Measurements from ENCODE around the gene CCDC71L.

CCDC71L gene

GRCh38 chr7:106613848-106614560 is 47.0 kb downstream of the CCDC71L start:
- Histone ChIP-seq H4K20me1 (ENCODE audit: insufficient read depth) (no peaks in the 10 kb centered on the region), H3K79me2 (ENCODE audit: insufficient read depth, low read depth) (no peaks in the 10 kb centered on the region), H3K4me3 (IDR thresholded peaks at IDR 0.05; ENCODE audit: insufficient read depth, low read depth, low read length) (no peak overlapping the region), H3K27me3 (ENCODE audit: insufficient read depth, low read depth) (no peaks in the 10 kb centered on the region), H3K4me2 (no peak overlapping the region), H3K36me3 (ENCODE audit: insufficient read depth) (no peaks in the 10 kb centered on the region), H2AFZ (ENCODE audit: low read depth) (no peak overlapping the region), H3K9ac (no peak overlapping the region), H3K27ac (no peak overlapping the region), H3K4me1 (ENCODE audit: low read depth, poor library complexity, severe bottlenecking) (peaks cover 34% of the 10 kb centered on the region)
- TF ChIP-seq CTCF (conservative IDR thresholded peaks at IDR 0.05; ENCODE audit: low read depth, low read length): no peak

- Histone ChIP-seq H3K4me1 (ENCODE audit: low read depth, poor library complexity, severe bottlenecking) (peaks cover 40% of the 10 kb centered on the region), H3K4me2 (no peak overlapping the region), H3K27me3 (ENCODE audit: insufficient read depth, low read depth) (no peaks in the 10 kb centered on the region), H3K9ac (no peak overlapping the region), H3K27ac (no peak overlapping the region), H3K36me3 (ENCODE audit: insufficient read depth) (no peaks in the 10 kb centered on the region), H3K4me3 (IDR thresholded peaks at IDR 0.05; ENCODE audit: insufficient read depth, low read depth, low read length) (no peak overlapping the region), H2AFZ (ENCODE audit: low read depth) (no peak overlapping the region), H4K20me1 (ENCODE audit: insufficient read depth) (no peaks in the 10 kb centered on the region), H3K79me2 (ENCODE audit: insufficient read depth, low read depth) (no peaks in the 10 kb centered on the region)
- no peak for TF ChIP-seq CTCF (conservative IDR thresholded peaks at IDR 0.05; ENCODE audit: low read depth, low read length)
Observed at GRCh38 chr7:106613279-106613678, 47.7 kb downstream of the CCDC71L start.

- Histone ChIP-seq H3K4me3 (IDR thresholded peaks at IDR 0.05; ENCODE audit: insufficient read depth, low read depth, low read length) (no peak overlapping the region), H2AFZ (ENCODE audit: low read depth) (no peak overlapping the region), H3K27me3 (ENCODE audit: insufficient read depth, low read depth) (no peaks in the 10 kb centered on the region), H3K9ac (no peak overlapping the region), H3K27ac (no peak overlapping the region), H3K36me3 (ENCODE audit: insufficient read depth) (no peaks in the 10 kb centered on the region), H4K20me1 (ENCODE audit: insufficient read depth) (no peaks in the 10 kb centered on the region), H3K4me2 (peak overlapping the region; percentile 74; the same call in 1 of the 2 replicates), H3K4me1 (ENCODE audit: low read depth, poor library complexity, severe bottlenecking) (peaks cover 41% of the 10 kb centered on the region), H3K79me2 (ENCODE audit: insufficient read depth, low read depth) (no peaks in the 10 kb centered on the region)
- no peak for TF ChIP-seq CTCF (conservative IDR thresholded peaks at IDR 0.05; ENCODE audit: low read depth, low read length)
Observed at GRCh38 chr7:106612432-106612831, 48.5 kb downstream of the CCDC71L start.

- Histone ChIP-seq H3K4me1 (ENCODE audit: low read depth, poor library complexity, severe bottlenecking) (peaks cover 41% of the 10 kb centered on the region), H3K9ac (peak overlapping the region; percentile 26; the same call in 1 of the 2 replicates), H3K79me2 (ENCODE audit: insufficient read depth, low read depth) (no peaks in the 10 kb centered on the region), H3K36me3 (ENCODE audit: insufficient read depth) (no peaks in the 10 kb centered on the region), H4K20me1 (ENCODE audit: insufficient read depth) (no peaks in the 10 kb centered on the region), H3K4me2 (peak overlapping the region; percentile 74), H3K27me3 (ENCODE audit: insufficient read depth, low read depth) (no peaks in the 10 kb centered on the region), H2AFZ (ENCODE audit: low read depth) (no peak overlapping the region), H3K27ac (peak overlapping the region; percentile 62), H3K4me3 (IDR thresholded peaks at IDR 0.05; ENCODE audit: insufficient read depth, low read depth, low read length) (no peak overlapping the region)
- no peak for TF ChIP-seq CTCF (conservative IDR thresholded peaks at IDR 0.05; ENCODE audit: low read depth, low read length)
Observed at GRCh38 chr7:106611911-106612310, 49.0 kb downstream of the CCDC71L start.
